Body of pancreas (tissue), 4 donors: ENCODE data around the gene LONRF2.

ENCODE experiments used
- POLR2A ChIP-seq, 3 donors: fragments of 450-650 bp; IDR thresholded peaks; one replicate each; pipeline ENCODE4 v1.6.1; 2016; ENCODE audit warnings: antibody characterized with exemption in 3 of 3, mild to moderate bottlenecking in 2 of 3
- TF ChIP-seq, protein P1 (sequence below), 7 experiments: fragments of 450-650 bp in 4 of 7; fragments of 200-600 bp in 3 of 7; sonication (generic) in 3 of 7; IDR thresholded peaks; one replicate each; pipeline ENCODE4 v1.5.1; 2016 to 2019; ENCODE audit warnings: antibody characterized with exemption in 7 of 7

DNA sequence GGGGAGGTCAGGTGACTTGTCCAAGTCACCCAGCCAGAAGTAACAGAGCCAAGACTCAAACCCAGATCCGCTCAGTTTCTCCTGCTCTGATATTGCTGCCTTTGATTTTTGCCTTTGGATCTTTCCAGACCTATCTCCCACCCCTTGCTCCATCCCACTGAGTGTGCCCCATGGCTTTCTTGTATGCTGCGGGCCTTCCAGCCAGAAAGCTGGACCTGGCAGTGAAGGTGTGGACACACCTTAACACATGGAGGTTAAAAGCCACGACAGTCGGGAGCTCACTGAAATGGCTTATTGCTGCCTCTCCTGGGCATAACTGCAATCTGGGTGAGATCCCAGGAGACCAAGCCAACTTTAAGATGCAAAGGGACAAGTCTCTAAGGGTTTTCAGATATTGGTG lies 86.7 kb downstream of the LONRF2 start:
- TF ChIP-seq, protein P1, sequence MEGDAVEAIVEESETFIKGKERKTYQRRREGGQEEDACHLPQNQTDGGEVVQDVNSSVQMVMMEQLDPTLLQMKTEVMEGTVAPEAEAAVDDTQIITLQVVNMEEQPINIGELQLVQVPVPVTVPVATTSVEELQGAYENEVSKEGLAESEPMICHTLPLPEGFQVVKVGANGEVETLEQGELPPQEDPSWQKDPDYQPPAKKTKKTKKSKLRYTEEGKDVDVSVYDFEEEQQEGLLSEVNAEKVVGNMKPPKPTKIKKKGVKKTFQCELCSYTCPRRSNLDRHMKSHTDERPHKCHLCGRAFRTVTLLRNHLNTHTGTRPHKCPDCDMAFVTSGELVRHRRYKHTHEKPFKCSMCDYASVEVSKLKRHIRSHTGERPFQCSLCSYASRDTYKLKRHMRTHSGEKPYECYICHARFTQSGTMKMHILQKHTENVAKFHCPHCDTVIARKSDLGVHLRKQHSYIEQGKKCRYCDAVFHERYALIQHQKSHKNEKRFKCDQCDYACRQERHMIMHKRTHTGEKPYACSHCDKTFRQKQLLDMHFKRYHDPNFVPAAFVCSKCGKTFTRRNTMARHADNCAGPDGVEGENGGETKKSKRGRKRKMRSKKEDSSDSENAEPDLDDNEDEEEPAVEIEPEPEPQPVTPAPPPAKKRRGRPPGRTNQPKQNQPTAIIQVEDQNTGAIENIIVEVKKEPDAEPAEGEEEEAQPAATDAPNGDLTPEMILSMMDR (IDR thresholded peaks at IDR 0.05): no peak
- no peak for TF ChIP-seq POLR2A (IDR thresholded peaks at IDR 0.05)
